ENCODE data around the gene CXXC5.
A peak's percentile ranks its signal among the peaks of the same experiment; 100 is the strongest.

The CXXC5 gene

GRCh38 chr5:139664727-139665351 lies 16.7 kb downstream of the CXXC5 start:
- no peak for DNase-seq (ENCODE audit: low spot score)

- no peak for DNase-seq (ENCODE audit: low spot score)
Measured at GRCh38 chr5:139665626-139666025, 17.5 kb downstream of the CXXC5 start.

- no peak for DNase-seq (ENCODE audit: low spot score)
Measured at GRCh38 chr5:139666551-139666950, 18.4 kb downstream of the CXXC5 start.

- DNase-seq (ENCODE audit: low spot score), result no peak
Measured at GRCh38 chr5:139667001-139667729, 19.0 kb downstream of the CXXC5 start.

- no peak for DNase-seq (ENCODE audit: low spot score)
Measured at GRCh38 chr5:139667730-139668063, 19.5 kb downstream of the CXXC5 start.

- no peak for DNase-seq (ENCODE audit: low spot score)
Measured at GRCh38 chr5:139668064-139668880, 20.1 kb downstream of the CXXC5 start.

GRCh38 chr5:139668924-139669661 lies 20.9 kb downstream of the CXXC5 start:
- DNase-seq (ENCODE audit: low spot score), result no peak

- no peak for DNase-seq (ENCODE audit: low spot score)
Measured at GRCh38 chr5:139669662-139670368, 21.7 kb downstream of the CXXC5 start.

GRCh38 chr5:139670369-139671095 lies 22.4 kb downstream of the CXXC5 start:
- no peak for DNase-seq (ENCODE audit: low spot score)

- DNase-seq (ENCODE audit: low spot score), result no peak
Measured at GRCh38 chr5:139671096-139671841, 23.1 kb downstream of the CXXC5 start.

GRCh38 chr5:139675213-139675612 lies 27.1 kb downstream of the CXXC5 start:
- no peak for DNase-seq (ENCODE audit: low spot score)

- no peak for DNase-seq (ENCODE audit: low spot score)
Measured at GRCh38 chr5:139675825-139676224, 27.7 kb downstream of the CXXC5 start.

- no peak for DNase-seq (ENCODE audit: low spot score)
Measured at GRCh38 chr5:139676406-139676805, 28.3 kb downstream of the CXXC5 start.

- no peak for DNase-seq (ENCODE audit: low spot score)
Measured at GRCh38 chr5:139676951-139677735, 29.0 kb downstream of the CXXC5 start.

- peak; percentile 87 for DNase-seq (ENCODE audit: low spot score)
Measured at GRCh38 chr5:139677736-139678613, 29.8 kb downstream of the CXXC5 start.

- DNase-seq (ENCODE audit: low spot score), result no peak
Measured at GRCh38 chr5:139678751-139679750, 30.9 kb downstream of the CXXC5 start.

All from SK-N-DZ (cell line).